Right cardiac atrium (tissue), 5 donors: ENCODE data around the gene PHC2. TPM values are rescaled to one million over a fixed set of nuclear protein-coding genes. Genes with fewer than 3 reads are reported as not detected.
A peak's percentile ranks its signal among the peaks of the same experiment; 100 is the strongest.
"Not testable (repeated sequence)": the region's sequence is repeated elsewhere in the genome, so short reads cannot be mapped to it uniquely, and the experiment has no call there.

ENCODE experiments used
- ATAC-seq, 2 donors: fragments of 200-7000 bp; cut with Tn5 transposase; one replicate each; pipeline versions ENCODE4 v1.8.0 to v1.9.1; 2020; ENCODE audit warnings: moderate library complexity in 2 of 2, mild to moderate bottlenecking in 1 of 2
- DNase-seq, 3 donors: peaks; one replicate each; pipeline ENCODE4 v3.0.0-alpha.2; 2020
- H3K27ac ChIP-seq: one replicate; pipeline ENCODE4 v1.5.1; 2013; ENCODE audit warnings: mild to moderate bottlenecking, low read length, control low read depth, moderate library complexity
- H3K27me3 ChIP-seq: one replicate; pipeline ENCODE4 v1.6.1; 2013; ENCODE audit not compliant: control insufficient read depth, insufficient read depth
- H3K4me1 ChIP-seq: one replicate; pipeline ENCODE4 v1.6.1; 2013; ENCODE audit warnings: low read length; ENCODE audit not compliant: control insufficient read depth, insufficient read depth
- H3K4me3 ChIP-seq: one replicate; pipeline ENCODE4 v1.5.1; 2013; ENCODE audit warnings: low read length, control low read depth
- H3K9me3 ChIP-seq: one replicate; pipeline ENCODE4 v1.6.1; 2013; ENCODE audit warnings: low read length; ENCODE audit not compliant: control insufficient read depth
- WGBS: extraction: QIAGEN DNeasy Blood & Tissue Kit; methylation state at CpG from one replicate; pipeline ENCODE4 v1.1.7; 2013; 5-methylcytosine and 5-hydroxymethylcytosine counted together
- intact Hi-C, 4 donors: fragments of 100-400 bp; cut with DNase I; formaldehyde crosslinking; loops; one replicate each; pipeline versions ENCODE4 v1.11.0 to v1.14.0; 2022 to 2023
- polyA plus RNA-seq: library from polyadenylated mRNA; stranded (reverse); fragments of 200-250 nt; gene quantifications from one replicate; pipeline ENCODE4 v1.2.3, GENCODE V29; 2013
- total RNA-seq, 4 donors: library from RNA; stranded (reverse); fragmentation: NEBNext Ultra II Directional; extraction: Animal tissue kit (Norgen Biotek cat#: 25700); gene quantifications; one replicate each; pipeline ENCODE4 v1.2.1, GENCODE V29; 2021
- donor health status: healthy with polysubstance abuse.
- donor health status: DM: no; HTN: yes; CAD: no.
- donor health status: DM: no; HTN: no; CAD: no.
- donor health status: DM: no; HTN: yes; CAD: no; lungs with severe emphysema.
- donor health status: DM: yes; HTN: yes; CAD: no.

Gene PHC2
- total and polyA plus RNA-seq, 5 donors: 89.3 to 105 (median 97.5) TPM

DNA sequence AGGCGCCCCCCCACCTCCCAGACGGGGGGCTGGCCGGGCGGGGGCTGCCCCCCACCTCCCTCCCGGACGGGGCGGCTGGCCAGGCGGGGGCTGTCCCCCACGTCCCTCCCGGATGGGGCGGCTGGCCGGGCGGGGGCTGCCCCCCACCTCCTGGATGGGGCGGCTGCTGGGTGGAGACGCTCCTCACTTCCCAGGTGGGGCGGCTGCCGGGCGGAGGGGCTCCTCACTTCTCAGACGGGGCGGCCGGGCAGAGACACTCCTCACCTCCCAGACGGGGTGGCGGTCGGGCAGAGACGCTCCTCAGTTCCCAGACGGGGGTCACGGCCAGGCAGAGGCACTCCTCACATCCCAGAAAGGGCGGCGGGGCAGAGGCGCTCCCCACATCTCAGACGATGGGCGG is 121.5 kb downstream of the PHC2 start:
- H3K9me3 ChIP-seq, intact Hi-C loops, H3K4me1 ChIP-seq, ATAC-seq, H3K4me3 ChIP-seq, H3K27me3 ChIP-seq, H3K27ac ChIP-seq: not testable (repeated sequence)
- 95% methylated on average over 32 of the region's 32 CpGs for WGBS
- DNase-seq: peak in 1 of 3 donors; percentile 69

DNA sequence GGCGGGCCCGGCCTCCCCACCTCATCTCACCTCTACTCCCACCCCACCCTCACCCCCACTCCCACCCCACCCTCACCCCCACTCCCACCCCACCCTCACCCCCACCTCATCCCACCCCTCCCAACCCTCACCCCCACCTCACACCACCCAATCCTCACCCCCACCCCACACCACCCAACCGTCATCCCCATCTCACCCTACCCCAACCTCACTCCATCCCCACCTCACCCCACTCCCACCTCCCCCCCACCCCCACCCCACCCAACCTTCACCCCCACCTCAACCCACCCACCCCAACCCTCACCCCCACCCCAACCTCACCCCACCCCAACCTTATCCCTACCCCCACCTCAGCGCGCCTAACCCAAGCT is 123.4 kb downstream of the PHC2 start:
- Histone ChIP-seq H3K9me3 (no peaks in the 10 kb centered on the region), H3K4me3 (no peak overlapping the region), H3K4me1 (peaks cover 4% of the 10 kb centered on the region), H3K27me3 (no peaks in the 10 kb centered on the region), H3K27ac (no peak overlapping the region)
- intact Hi-C loops: no loop called here
- ATAC-seq: no peak
- WGBS: 74% methylated on average over 5 of the region's 5 CpGs
- no peak for DNase-seq

DNA sequence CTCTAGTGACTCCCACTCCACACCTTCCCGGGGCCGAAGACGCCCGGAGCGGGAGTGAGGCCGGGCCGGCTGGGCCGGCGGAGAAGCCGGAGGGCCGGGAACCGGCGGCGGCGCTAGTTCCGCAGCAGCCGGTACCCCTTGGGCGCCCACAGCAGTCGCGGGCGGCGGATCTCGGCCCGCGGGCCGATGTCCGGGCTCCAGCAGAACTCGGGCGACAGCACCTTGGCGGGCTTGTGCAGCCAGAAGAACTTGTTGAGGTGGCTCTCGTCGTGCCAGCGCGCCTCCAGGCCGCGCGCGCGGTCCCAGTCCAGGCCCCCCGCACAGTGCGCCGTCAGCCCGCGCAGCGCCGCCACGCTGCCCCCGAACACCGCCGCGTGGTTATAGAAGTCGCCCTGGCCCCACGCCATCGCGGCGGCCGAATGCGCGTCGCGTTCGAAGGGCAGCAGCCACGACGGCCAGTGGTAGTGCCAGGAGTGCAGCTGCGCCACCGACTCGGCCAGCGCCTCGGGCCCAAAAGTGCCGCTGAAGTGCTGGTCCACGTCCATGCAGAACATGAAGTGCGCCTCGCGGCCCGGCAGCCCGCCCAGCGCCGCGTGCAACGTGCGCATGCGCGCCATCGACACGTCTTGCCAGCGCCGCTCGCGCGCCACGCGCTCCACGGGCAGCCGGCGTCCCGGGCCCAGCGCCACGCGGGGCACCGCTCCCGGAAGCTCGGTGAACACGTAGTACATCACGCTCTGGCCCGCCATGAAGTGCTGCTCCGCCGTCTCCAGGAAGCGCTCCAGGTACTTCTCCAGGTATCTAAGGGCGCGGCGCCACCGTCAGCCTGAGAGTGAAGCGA is 124.0 kb downstream of the PHC2 start:
- Histone ChIP-seq H3K27me3 (no peaks in the 10 kb centered on the region), H3K4me1 (peaks cover 4% of the 10 kb centered on the region), H3K4me3 (peak overlapping the region; percentile 8), H3K27ac (no peak overlapping the region), H3K9me3 (no peaks in the 10 kb centered on the region)
- WGBS: 13% methylated on average over 113 of the region's 113 CpGs
- peak; percentile 44 to 56 for ATAC-seq
- intact Hi-C loops: no loop called here
- DNase-seq: peak; percentile 54 to 82 (median 79)

DNA sequence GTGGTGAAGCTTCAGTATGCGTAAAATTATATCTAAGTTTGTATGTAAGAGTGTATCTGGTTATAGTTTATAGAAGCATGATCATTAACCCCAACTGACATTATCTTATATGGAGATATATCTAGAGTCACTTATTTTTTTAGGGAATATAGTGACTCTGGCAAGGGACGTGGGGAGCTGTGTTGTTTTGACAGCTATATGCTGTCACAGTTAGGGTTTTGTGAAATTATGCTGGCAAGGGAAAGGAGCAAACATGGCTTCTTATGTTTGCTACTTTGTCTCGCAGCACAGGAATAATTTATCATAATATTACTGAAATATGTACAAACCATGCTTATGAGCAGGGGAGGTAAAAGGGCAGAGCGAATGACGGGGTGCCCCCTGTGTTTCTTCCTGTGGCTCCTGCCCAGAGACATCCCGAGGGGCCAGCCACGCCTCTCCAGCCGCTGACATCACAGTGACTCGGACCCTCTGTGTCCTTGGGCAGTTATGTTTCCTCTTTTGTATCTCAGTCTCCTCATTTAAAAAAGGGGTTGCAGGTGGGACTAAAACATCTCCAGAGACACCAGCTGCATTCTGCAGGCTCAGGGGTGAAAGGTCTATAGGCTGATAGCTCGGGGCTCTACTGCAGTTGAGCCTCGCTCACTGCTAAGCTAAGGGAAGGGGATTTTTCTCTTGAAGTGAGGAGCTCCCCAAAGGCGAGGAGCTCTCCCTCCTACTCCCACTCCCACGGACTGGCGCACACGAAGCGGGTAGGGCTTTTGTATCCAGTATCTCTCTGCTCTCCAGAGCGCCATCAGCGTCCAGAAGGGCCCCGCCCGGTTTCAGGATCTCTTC is 124.9 kb downstream of the PHC2 start:
- peaks cover 4% of the 10 kb centered on the region for H3K4me1 ChIP-seq
- intact Hi-C loops: no loop called here
- no peaks in the 10 kb centered on the region for H3K9me3 ChIP-seq
- ATAC-seq (no peak), DNase-seq (no peak)
- H3K4me3 ChIP-seq: peak overlapping the region; percentile 8
- no peak overlapping the region for H3K27ac ChIP-seq
- WGBS: 61% methylated on average over 20 of the region's 20 CpGs
- no peaks in the 10 kb centered on the region for H3K27me3 ChIP-seq

DNA sequence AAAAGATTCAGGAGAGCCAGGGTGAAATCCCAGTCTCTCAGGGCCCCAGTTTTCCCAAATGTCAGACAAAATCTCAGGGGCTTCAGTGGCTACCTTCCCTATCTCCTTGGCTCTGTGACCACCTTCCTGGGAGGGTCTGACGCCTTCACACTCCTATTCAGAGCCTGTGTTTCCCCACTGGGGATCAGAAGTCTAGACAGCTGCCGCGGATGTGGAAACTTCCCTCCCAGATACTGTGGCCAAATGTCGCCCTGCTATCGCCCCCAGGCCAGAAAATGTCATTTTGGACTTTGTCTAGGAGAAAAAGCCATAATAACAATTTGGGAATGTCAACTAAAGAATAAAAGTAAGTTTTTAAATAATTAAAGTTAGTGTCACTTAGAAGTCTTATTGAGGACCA is 125.9 kb downstream of the PHC2 start:
- ATAC-seq: peak in 1 of 2 donors; percentile 27
- intact Hi-C loops: no loop called here
- Histone ChIP-seq H3K27ac (no peak overlapping the region), H3K9me3 (no peaks in the 10 kb centered on the region), H3K4me3 (no peak overlapping the region), H3K4me1 (peaks cover 6% of the 10 kb centered on the region), H3K27me3 (no peaks in the 10 kb centered on the region)
- DNase-seq: no peak
- WGBS: 73% methylated on average over 5 of the region's 5 CpGs

DNA sequence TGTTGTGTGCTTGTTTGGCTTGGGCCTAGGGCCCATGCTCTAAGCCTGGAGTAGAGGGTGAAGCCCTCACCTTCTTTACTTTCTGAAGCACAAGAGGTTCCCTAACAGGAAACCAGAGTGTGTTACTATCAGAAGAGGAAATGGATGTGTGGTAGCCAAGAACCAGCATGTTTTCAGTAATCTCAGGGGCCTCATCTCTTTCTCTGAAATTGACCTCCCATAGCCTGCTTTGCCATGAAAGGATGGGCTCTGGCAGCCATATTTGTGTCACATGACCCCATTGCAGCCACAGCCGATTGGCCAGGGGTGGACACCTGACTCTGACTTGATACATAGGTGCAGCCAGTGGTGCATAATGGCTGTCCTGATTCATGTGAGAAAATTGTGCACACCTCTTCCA is 128.6 kb downstream of the PHC2 start:
- DNase-seq: peak in 1 of 3 donors; percentile 47
- Histone ChIP-seq H3K4me3 (no peak overlapping the region), H3K27ac (no peak overlapping the region), H3K4me1 (peaks cover 8% of the 10 kb centered on the region), H3K27me3 (no peaks in the 10 kb centered on the region), H3K9me3 (no peaks in the 10 kb centered on the region)
- ATAC-seq: no peak
- WGBS: 88% methylated on average over 1 of the region's 1 CpG
- intact Hi-C loops: no loop called here

DNA sequence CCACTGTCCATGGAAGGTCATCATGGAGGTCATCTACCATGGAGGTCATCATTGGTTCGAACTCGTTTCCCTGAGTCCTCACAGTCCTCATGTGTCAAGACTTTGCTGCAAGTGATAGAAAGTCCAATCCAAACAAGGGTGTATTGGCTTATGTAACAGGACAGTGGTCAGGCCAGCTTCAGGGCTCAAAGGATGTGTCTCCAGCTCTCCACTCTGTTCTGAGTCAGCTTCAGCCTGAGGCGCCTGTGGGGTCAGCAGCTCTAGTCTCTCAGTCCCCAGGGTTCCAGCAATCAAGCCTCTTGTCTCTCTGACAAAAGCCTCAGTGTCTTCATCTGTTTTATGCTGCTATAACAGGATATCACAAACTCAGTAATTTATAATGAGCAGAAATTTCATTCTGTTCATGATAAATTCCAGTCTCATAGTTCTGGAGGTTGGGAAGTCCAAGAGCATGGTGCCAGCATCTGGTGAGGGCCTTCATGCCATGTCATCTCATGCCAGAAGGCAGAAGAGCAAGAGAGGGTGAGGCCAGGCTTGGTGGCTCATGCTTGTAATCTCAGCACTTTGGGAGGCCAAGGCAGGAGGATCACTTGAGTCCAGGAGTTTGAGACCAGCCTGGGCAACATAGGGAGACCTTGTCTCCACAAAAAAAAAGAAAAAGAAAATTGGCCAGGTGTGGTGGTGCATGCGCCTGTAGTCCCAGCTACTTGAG is 129.5 kb downstream of the PHC2 start:
- Histone ChIP-seq H3K27ac (no peak overlapping the region), H3K9me3 (no peaks in the 10 kb centered on the region), H3K27me3 (no peaks in the 10 kb centered on the region), H3K4me1 (peaks cover 5% of the 10 kb centered on the region), H3K4me3 (no peak overlapping the region)
- ATAC-seq (peak; percentile 45 to 46), DNase-seq (peak in 1 of 3 donors; percentile 44)
- 62% methylated on average over 4 of the region's 4 CpGs for WGBS
- intact Hi-C loops: no loop called here

DNA sequence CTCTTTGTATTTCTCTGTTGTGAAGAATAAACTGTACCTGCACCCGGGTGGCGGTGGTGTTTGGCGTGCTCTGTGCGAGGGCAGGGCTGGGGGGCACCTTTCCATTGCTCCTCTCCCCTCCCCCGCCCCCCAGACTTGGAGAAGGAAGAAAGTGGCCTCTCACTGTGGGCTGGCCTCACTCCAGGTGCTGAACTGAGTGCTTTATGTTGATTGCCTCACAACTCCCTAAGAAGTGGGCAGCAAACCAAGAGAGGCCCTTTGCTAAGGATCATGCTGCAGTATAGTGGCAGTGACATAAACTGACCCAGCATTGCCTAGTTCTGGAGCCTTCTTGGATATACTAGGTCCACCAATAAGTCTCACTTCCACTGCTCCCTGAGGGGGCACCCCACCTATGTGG is 130.2 kb downstream of the PHC2 start:
- Histone ChIP-seq H3K4me3 (no peak overlapping the region), H3K27me3 (no peaks in the 10 kb centered on the region), H3K27ac (no peak overlapping the region), H3K9me3 (no peaks in the 10 kb centered on the region), H3K4me1 (peaks cover 5% of the 10 kb centered on the region)
- 71% methylated on average over 5 of the region's 5 CpGs for WGBS
- intact Hi-C loops: no loop called here
- DNase-seq (peak; percentile 78 to 85 (median 79)), ATAC-seq (peak; percentile 31 to 43)

DNA sequence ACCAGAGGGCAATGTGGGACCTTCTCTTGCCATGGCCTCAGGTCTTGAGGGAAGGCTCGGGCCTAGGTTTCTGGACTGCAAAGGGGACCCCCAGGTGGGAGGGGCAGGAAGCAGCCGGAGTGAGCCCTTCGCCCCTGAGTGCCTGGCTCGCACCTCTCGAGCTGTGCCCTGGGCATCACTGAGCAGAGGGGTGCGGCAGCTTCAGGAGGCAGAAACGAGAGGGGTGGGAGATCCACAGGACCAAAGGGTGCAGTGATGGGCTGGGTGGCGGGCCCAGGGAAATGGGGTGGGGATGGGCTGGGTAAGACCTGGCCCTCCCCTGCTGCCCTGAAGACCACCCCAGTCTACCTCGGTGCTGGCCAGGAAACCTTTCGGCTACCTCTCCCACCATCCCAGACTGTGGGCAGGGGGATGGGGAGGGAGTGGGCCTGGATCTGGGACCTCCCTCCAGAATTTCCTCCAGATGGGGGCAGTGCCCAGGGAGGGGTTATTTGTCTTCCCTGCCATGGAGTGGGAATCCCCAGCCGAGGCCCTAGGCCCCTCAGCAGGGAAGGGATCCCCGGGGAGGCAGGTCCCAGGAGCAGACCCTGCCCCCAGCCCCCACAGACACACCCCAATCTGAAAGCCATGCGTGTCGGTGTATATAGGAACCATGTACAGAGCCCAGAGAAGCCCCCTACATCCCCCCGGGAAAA is 131.3 kb downstream of the PHC2 start:
- H3K4me3 ChIP-seq: no peak overlapping the region
- ATAC-seq (no peak), DNase-seq (peak in 1 of 3 donors; percentile 48)
- WGBS: 88% methylated on average over 15 of the region's 15 CpGs
- intact Hi-C loops: loop anchor here (5.0 to 10.0 kb wide), 4 partner anchors 68 to 315 kb away; no protein-coding TSS in a partner anchor
- H3K27me3 ChIP-seq: no peaks in the 10 kb centered on the region
- no peak overlapping the region for H3K27ac ChIP-seq
- no peaks in the 10 kb centered on the region for H3K9me3 ChIP-seq
- peaks cover 5% of the 10 kb centered on the region for H3K4me1 ChIP-seq

DNA sequence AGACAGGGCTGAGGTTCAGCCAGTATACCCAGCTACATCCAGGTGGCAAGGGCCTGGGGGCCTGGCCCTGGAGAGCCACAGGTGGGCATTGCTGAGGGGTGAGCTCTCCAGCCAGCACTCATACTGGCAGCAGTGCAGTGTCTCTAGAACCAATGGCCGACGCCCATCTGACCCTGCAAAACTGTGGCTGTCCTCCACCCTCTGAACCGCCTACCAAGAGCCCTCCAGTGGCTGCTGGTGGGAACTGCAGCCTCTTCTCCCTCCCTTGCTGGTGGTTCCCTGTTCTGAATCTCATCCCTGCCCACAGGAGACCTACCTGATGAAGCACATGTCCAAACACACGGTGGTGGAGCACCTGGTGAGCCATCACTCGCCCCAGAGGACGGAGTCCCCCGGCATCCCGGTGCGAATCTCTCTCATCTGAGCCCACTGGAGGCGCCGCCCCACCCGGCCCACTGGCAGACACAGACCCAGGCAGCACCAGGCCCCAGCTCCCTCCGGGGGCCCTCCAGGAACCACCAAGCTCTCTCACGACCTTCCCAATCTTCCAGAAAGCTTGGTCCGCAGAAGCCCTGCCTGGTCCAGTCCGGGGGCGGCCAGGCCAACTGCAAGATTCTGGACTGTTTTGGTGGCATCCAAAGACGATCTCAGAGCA is 132.1 kb downstream of the PHC2 start:
- ATAC-seq (peak; percentile 63 to 77), DNase-seq (peak; percentile 84 to 92 (median 89))
- 68% methylated on average over 18 of the region's 18 CpGs for WGBS
- peaks cover 5% of the 10 kb centered on the region for H3K4me1 ChIP-seq
- intact Hi-C loops: loop anchor here (5.0 to 10.0 kb wide), 4 partner anchors 69 to 316 kb away; no protein-coding TSS in a partner anchor
- no peak overlapping the region for H3K4me3 ChIP-seq
- H3K27ac ChIP-seq: no peak overlapping the region
- H3K9me3 ChIP-seq: no peaks in the 10 kb centered on the region
- H3K27me3 ChIP-seq: no peaks in the 10 kb centered on the region
